Stimulated activated CD4-positive, alpha-beta T cell treated with anti-CD3 and anti-CD28 coated beads, Interleukin-4, amount 100 ng/mL, for 4 hours (primary cell): ENCODE data around the gene MBD6.
"Not testable (repeated sequence)": the region's sequence is repeated elsewhere in the genome, so short reads cannot be mapped to it uniquely, and the experiment has no call there.

ENCODE experiments used
- DNase-seq, 2 experiments: peaks; one replicate each; pipeline ENCODE4 v3.0.0-alpha.2; 2020

The MBD6 gene

DNA sequence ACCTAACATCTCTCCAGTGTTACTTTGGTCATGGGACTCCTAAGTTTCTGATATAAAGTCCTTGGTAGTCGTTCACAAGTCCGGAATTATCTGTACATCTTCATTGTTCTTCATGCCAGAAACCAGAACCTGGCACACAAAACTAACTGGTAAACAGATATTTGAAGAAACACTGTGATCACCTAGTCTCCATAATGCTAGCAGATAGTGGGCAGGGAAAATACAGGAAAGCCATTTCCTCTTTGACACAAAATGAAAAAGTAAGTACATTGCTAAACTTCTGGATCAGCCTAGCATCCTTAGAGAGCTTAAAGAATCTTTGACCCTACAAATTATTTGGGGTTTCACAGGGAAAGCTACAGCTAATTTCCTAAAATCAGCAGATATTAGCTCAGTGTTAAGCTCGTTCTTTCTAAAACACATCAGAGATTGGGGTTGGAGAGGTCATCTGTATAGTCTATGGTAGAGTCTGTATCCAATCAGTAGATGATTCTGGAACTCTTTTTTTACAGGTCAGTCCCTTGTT, 7.2 kb upstream of the MBD6 start:
- no peak for DNase-seq

DNA sequence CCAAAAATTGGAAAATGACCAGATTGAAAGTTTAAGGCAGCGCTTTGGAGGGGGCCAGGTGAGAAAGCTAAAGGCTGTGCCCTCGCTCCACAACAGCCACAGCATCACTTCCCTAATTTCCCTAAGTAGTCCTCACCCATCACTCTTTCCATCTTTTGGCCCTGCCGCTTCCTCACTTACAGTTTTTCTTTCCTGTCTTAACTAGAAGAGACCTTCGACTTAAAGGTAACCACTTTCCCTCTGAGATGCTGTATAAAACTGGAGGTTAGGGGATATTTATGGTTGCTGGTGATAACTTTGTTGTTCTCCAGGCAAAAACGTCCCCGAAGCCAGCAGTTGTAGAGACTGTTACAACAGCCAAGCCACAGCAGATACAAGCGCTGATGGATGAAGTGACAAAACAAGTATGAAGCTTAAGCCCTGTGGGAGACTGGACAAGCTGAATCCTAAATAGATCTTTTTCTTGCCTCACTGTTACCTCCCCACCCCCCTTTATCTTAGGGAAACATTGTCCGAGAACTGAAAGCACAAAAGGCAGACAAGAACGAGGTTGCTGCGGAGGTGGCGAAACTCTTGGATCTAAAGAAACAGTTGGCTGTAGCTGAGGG, 6.6 kb upstream of the MBD6 start:
- DNase-seq: no peak

DNA sequence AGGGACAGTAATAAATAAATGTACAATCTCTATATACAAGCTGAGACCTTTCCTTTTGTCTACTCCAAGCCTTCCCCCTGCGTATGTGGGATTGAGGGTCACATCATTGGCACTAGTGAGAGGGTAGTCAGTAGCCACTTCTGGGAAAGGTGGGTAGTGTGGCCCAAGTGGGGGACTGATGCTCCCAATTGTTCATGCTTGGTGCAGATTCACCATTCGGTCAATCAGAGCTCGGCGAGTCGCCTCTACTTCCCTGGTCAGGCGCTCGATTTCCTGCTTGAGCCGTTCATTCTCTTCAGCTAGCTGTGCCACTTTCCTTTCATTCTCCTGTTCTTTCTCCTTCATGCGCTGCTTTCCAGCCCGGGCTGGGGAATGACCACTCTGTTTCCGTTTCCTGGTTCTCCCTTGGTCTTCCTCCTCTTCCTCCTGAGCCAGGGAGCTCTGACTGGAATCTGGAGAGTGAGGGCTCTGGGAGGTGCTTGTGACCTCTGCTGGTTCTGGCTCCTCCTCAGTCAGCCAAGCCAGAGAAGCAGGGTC, 5.9 kb upstream of the MBD6 start:
- DNase-seq: no peak

DNA sequence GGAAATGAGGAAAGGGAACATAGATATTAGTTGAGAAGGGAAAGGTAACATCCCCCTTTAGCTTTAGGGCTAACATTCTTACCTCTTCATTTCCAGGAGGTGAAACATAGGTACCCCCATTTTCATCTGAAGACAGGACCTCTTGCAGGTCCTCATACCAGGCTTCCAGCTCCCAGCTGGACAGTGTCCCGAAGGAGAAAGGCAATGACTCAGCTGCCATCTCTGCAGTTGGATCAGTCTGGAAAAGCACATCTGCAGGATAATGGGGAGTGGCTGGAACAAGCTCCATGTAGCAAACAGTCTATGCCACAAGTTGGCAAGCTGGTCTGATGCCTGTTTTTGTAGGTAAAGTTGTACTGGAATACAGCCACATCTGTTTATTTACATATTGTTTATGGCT, 5.4 kb upstream of the MBD6 start:
- no peak for DNase-seq

DNA sequence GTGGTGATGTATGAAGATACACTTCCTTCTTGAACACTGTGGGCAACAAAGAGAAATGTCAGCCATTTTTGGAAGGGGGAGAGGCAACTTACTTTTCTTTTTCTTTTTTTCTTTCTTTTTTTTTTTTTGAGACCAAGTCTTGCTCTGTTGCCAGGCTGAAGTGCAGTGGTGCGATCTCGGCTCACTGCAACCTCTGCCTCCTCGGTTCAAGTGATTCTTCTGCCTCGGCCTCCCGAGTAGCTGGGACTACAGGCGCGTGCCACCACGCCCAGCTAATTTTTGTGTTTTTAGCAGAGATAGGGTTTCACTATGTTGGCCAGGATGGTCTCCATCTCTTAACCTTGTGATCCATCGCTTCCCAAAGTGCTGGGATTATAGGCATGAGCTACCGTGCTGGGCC, 4.9 kb upstream of the MBD6 start:
- DNase-seq: not testable (repeated sequence)

DNA sequence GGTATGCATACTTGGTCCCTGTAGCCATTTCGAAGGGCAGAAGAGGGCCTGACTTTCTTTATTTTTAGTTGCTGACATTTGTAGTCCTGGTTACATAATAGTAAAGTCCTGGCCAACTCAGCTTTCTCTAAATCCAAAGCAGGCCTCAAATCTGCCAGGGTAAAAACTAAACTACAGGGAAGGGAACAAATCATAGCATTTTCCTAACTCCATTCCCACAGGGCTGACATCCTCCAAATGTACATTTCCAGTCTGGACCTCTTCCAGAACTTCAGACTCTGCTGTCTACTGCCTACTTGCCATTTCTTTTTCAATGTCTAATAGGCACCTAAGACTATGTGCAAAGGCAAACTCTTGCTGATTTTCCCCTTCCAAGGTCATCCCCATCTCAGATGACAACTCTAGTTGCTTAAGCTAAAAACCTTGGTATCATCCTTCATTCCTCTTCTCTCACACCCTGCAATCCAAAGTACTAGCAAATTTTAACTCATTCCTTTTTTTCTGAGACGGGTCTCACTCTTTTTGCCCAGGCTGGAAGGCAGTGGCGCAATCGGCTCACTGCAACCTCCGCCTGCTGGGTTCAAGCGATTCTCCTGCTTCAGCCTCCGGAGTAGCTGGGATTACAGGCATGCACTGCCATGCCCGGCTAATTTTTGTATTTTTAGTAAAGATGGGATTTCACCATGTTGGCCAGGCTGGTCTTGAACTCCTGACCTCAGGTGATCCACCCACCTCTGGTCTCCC, 4.3 kb upstream of the MBD6 start:
- DNase-seq: no peak

DNA sequence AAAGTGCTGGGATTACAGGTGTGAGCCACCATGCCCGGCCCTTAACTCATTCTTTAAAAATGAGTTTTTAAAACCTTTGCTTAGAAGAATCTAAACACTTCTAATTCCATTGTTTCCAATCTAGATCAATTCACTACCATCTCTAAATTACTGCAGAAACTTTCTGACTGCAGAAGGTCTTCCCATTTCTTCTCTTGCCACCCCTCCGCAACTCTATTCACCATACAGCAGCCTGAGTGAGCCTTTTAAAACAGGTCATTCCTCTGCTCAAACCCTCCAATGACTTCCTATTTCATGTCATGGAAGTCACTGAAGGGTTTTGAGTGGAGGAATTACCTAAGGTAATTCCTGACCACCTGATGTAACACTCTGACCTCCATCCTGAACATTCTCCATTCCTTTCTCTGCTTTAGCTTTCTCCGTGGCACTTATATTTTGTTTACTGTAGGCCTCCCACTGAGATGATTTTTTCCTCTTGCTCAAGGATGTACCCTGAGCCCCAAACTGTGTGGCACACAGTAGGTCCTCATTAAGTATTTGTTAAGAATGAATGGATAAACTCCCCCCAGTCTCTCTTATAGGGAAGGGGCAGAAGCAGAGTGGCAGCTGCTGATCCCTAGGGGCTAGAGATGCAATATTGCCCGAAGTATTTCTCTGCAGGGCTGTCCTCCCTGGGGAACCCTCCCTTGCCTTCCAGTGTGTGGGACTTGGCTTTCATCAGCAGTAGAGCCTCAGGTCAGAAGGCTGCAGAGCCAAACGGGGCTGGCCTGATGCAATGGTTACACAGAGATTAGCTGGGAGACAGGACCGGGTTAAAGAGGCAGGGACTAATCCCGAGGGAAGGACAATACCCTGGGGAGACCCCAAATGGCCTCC, 3.5 kb upstream of the MBD6 start:
- DNase-seq: no peak

DNA sequence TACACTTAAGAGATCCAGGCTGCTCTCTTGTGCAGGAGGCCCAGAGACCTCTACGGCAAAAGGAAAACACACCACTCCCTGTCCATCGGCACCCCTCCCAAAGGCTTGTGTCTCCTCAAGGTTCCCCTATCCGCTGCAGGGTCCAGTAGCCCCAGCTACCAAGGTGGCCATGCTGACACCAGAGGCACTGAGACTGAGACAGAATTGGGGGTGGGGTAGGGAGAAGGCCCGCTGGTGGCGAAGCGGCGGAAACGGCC, 2.9 kb upstream of the MBD6 start:
- DNase-seq: peak; percentile 15 to 23

DNA sequence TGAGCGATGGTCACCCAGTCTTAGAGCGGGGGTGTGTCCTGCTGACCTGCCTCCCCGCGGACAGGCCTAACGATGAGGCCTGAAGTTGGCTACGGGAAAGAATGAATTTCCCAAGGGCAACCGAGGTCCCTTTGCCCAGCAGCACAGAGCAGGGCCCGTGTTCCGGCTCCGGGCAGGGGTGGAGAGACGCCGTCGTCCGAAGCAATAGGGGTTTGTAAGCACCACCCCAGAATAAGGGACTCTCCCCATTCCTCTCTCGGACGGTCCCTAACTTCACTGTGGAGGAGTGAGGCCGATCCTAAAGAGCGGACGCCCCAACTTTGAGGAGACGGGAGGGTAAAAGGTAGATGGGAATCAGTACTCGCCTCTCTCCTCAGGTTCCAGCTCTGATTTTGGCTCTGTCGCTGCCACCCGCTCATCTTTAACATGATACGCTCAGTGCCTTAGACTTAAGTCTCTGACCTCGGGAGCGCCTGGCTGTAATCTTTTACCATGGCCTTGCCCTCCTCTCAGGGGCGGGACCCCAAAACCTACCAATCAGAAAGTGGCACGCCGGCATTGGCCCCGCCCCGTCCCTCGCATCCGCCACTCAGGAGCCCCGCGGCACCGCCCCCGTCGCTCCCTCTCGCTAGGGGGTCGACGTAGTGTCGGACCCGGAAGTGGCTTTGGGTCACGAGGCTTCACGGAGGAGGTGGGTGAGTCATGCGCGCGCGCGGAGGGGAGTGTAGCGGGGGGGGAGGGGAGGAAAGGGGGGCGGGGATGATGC, 2.4 kb upstream of the MBD6 start, which contains the start of gene DDIT3:
TSS of gene DDIT3 (minus strand) at position 462 of the 766 bp plus-strand sequence. CDS start 3,108 bp downstream, outside the sequence.
- peak; percentile 99 to 100 for DNase-seq

DNA sequence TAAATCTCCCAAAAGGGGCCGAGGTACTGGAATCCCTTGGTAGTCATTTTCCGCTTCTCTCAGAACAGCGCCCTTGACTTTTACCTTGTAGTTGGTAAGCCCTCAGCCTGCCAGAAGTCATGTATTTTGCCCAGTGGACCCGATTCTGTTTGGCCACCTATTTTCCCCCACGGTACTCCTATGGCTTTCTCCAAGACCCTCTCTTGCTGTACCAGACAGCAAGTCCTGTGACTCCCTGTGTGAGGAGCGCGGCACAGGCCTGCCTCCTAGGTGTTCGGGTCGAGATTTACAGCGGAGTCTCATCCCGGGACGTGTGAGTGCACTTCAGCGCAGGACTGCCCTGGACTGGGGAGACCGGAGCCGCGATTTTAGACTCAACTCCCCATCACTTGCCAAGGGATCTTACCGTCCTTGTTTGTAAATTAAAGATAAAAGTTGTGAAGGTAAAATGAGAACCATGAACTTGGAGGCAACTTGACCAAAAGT, 1.1 kb upstream of the MBD6 start:
- DNase-seq: no peak

DNA sequence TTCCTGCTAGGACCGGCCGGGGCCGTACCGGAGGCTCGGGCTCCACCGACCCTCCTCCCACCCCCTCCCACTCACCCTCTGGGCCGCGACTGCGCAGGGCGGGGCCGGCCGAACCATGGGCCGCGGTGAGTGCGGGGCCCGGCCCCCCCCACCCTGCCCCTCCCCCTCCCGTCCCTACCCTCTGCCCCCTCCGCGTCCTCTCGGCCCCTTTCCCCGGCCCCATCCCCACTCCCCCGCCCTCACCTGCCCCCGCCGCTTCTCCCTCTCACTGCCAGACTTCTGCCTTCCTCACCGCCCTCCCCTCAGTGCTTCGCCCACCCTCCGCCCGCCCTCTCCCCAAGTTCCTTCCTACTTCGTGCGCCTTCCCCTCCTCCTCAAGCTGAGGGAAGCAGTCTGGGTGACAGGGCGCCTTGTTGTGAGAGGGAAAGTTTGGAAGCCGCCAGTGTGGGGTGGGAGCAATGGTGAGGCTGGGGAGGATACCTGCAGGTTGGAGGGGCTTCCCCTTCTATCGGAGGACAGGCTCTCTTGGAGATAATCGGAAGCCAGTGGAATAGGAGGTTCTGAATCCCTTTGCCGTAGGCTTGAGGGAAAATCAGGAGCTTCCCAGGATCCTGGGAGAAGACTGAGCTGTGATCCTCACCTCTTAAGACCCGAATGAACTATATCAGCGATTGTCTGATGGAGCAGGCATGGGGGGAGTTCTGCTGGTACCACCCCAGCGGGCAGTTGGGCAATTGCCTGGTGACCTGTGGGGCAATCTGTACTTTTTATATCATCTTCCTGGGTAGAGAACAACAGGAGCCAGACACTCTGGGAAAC, 472 bp downstream of the MBD6 start:
- peak in 1 of 2 experiments; percentile 64 for DNase-seq

DNA sequence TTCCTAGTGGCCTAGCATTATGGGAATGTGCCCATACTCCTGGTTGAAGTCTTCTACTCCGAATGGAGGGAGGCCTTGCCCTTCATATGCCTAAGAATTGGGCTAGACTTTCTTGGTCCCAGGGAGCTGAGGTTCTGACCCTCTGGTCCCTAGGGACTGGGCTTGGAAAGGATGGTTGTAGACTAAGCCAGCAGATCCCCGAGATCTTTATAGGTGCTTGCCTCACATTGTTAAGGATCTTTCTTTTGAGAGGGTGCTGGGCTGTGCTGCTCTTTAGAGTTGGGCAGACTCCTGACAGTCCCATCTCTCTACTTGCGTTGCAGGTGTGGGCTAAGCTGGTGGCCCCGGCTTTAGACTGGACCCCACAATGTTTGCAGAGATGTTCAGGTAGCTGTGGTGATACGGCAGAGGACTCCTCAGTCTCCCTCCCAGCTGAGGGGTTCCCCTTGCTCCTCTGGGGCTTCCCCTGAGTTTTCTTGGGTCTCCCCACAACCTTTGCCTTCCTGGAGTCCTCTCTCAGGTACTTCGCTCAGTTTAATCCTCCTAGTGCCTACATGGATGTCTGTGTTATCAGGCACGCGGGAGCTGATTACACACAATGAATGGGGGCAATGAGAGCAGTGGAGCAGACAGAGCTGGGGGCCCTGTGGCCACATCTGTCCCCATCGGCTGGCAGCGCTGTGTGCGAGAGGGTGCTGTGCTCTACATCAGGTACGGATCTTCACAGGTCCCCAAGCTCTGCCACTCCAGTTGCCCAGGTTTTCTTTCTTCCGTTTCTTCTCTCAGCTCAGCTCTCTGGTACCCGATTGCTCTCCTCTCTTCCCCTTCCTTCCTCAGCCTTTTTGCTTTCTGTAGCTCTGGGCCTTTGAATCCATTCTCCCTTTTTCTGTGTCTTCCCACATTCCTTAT, 1.3 kb downstream of the MBD6 start:
- no peak for DNase-seq

DNA sequence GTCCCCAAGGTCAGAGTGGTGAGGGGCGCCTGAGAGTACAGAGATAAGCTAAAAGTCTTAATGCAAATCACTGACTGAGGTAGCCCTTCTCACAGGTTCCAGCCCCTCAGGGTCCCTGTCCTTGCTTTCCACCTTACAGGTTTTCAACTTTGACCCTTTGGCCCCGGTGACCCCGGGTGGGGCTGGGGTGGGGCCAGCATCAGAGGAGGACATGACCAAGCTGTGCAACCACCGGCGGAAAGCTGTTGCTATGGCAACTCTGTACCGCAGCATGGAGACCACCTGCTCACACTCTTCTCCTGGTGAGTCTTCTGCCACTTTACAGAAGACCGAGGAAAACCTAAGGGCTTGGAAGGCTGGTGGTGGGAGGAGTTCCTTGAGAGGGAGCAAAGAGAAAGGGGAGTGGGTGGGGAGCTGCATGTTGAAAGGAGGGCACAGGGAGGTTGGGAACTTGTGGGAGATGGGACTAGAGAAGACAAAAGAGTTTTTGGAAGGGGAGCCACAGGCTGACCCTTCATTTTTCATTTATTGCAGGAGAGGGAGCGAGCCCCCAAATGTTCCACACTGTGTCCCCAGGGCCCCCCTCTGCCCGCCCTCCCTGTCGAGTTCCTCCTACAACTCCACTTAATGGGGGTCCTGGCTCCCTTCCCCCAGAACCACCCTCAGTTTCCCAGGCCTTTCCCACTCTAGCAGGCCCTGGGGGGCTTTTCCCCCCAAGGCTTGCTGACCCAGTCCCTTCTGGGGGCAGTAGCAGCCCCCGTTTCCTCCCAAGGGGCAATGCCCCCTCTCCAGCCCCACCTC, 2.4 kb downstream of the MBD6 start:
- DNase-seq: no peak

DNA sequence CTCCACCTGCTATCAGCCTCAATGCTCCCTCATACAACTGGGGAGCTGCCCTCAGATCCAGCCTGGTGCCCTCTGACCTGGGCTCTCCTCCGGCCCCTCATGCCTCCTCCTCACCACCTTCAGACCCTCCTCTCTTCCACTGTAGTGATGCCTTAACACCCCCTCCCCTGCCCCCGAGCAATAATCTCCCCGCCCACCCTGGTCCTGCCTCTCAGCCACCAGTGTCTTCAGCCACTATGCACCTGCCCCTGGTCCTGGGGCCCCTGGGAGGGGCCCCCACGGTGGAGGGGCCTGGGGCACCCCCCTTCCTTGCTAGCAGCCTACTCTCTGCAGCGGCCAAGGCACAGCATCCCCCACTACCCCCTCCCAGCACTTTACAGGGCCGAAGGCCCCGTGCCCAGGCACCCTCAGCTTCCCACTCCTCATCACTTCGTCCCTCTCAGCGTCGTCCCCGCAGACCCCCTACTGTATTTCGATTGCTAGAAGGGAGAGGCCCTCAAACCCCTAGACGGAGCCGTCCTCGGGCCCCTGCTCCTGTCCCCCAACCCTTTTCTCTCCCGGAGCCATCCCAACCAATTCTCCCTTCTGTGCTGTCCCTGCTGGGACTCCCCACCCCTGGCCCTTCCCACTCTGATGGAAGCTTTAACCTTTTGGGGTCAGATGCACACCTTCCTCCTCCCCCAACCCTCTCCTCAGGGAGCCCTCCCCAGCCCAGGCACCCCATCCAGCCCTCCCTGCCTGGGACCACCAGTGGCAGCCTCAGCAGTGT, 3.2 kb downstream of the MBD6 start:
- no peak for DNase-seq

DNA sequence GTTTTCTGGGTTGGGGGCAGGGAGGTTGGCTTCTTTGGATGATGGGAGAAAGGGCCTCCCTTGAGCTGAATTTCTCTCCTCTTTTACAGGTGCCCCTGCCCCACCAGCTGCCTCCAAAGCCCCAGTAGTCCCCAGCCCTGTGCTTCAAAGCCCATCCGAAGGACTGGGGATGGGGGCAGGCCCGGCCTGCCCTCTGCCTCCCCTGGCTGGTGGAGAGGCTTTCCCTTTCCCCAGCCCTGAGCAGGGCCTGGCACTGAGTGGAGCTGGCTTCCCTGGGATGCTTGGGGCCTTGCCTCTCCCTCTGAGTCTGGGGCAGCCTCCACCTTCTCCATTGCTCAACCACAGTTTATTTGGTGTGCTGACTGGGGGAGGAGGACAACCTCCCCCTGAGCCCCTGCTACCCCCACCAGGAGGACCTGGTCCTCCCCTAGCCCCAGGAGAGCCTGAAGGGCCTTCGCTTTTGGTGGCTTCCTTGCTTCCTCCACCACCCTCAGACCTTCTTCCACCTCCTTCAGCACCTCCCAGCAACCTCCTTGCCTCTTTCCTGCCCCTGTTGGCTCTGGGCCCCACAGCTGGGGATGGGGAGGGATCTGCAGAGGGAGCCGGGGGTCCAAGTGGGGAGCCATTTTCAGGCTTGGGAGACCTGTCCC, 4.0 kb downstream of the MBD6 start:
- DNase-seq: no peak

DNA sequence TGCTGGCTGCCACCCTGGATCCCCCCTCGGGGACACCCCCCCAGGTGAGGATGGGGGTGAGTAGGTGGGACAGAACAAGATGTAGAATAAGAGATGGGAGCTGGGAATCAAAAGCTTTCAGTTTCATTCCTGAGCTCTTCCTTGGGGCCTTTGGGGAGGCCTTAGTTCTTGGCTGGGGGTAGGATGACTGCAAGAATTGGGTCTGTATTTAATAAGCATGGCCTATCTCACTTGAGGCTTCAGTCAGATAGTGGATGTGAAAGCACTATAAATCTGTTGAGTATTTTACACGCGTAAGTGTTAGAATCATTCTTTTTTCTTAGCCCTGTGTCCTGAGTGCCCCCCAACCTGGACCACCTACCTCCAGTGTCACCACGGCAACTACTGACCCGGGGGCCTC, 4.6 kb downstream of the MBD6 start:
- no peak for DNase-seq

DNA sequence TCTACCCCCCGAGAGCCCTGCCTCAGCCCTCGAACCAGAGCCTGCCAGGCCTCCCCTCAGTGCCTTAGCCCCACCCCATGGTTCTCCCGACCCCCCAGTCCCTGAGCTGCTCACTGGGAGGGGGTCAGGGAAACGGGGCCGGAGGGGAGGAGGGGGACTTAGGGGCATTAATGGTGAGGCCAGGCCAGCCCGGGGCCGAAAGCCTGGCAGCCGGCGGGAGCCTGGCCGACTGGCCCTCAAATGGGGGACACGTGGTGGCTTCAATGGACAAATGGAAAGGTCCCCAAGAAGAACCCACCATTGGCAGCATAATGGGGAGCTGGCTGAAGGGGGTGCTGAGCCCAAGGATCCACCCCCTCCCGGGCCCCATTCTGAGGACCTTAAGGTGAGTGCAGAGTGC, 5.6 kb downstream of the MBD6 start:
- no peak for DNase-seq
